Esophagus muscularis mucosa (tissue), 4 donors: ENCODE data around the gene TENM3.

Source experiments
- CTCF ChIP-seq, 3 experiments: fragments of 200-600 bp in 2 of 3; fragments of 450-650 bp in 1 of 3; sonication (generic) in 2 of 3; IDR thresholded peaks; one replicate each; pipeline ENCODE4 v1.5.1; 2017 to 2019; ENCODE audit warnings: antibody characterized with exemption in 3 of 3, mild to moderate bottlenecking in 2 of 3, moderate library complexity in 1 of 3
- EP300 ChIP-seq: sonication (generic); formaldehyde crosslinking; IDR thresholded peaks from one replicate; pipeline ENCODE4 v1.6.1; 2017; ENCODE audit warnings: antibody characterized with exemption
- POLR2A ChIP-seq: fragments of 450-650 bp; IDR thresholded peaks from one replicate; pipeline ENCODE4 v1.6.1; 2017; ENCODE audit warnings: antibody characterized with exemption, moderate library complexity, mild to moderate bottlenecking, low read depth
- POLR2AphosphoS5 ChIP-seq, 2 donors: sonication (generic); formaldehyde crosslinking; IDR thresholded peaks; one replicate each; pipeline ENCODE4 v1.6.1; 2017; ENCODE audit warnings: antibody characterized with exemption in 2 of 2

DNA sequence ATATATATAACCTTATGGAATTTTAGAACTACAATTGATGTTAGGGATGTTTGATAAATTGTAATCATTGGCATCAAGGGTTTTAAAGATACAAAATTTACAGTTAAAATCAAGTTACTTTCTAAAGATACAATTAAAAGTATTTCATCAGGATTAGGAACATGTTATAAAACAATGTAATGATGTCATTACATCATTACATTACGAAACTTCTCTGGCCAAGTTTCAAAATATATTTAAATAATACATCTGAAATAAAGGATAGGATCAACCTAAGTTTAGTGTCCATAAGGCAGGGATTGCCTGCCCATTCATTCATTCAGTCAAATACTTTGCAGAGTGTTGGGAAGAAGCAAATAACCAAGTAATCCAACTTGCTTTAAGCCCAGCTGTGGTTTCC lies 75.1 kb downstream of the TENM3 start:
- TF ChIP-seq CTCF (IDR thresholded peaks at IDR 0.05) (no peak), EP300 (no peak), POLR2A (no peak), POLR2AphosphoS5 (IDR thresholded peaks at IDR 0.05) (no peak)
